ENCODE data around the gene SEC62. TPM values are rescaled to one million over a fixed set of nuclear protein-coding genes. Genes with fewer than 3 reads are reported as not detected.

SEC62 gene
- total RNA-seq, 2 donors from 2014 or later = 48.7 to 64.4 TPM

DNA sequence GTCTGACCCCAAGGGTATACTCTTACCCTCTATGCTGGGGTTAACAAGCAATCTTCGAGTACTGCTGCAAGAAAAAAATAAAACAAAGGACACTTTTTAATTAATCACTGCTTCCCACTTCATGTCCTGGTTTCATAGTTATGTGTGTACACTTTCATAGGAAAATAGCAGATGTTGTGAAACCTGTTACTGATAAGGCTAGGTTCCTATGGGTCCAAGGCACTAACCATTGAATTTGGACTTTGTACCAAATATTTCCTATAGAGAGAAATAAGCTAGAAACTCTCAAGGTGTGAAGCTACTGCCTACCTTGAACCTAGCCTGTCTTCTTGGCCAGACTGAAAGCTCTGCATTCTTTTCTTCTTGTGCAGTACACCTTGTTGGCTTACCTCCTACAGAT is 56.6 kb downstream of the SEC62 start:
- Mint-ChIP-seq H3K4me1 (peaks cover 3% of the 10 kb centered on the region), H3K27me3 (ENCODE audit: insufficient read depth) (peaks cover 14% of the 10 kb centered on the region), H3K36me3 (ENCODE audit: low read depth) (no peaks in the 10 kb centered on the region), H3K27ac (no peak overlapping the region), H3K9me3 (no peaks in the 10 kb centered on the region), H3K4me3 (no peak overlapping the region)
- Histone ChIP-seq H3K36me3 (ENCODE audit: control insufficient read depth, insufficient read depth, low read length) (no peaks in the 10 kb centered on the region), H3K4me1 (ENCODE audit: control insufficient read depth, insufficient read depth, low read length) (no peaks in the 10 kb centered on the region), H3K4me3 (ENCODE audit: low read length) (no peak overlapping the region), H3K9ac (ENCODE audit: extremely low read depth, low read length, poor library complexity, severe bottlenecking) (no peak overlapping the region), H3K27me3 (ENCODE audit: control insufficient read depth, insufficient read depth, low read length, poor library complexity, severe bottlenecking) (peaks cover 42% of the 10 kb centered on the region), H3K9me3 (ENCODE audit: control insufficient read depth, low read length) (no peaks in the 10 kb centered on the region), H3K27ac (ENCODE audit: low read depth, low read length) (no peak overlapping the region)
- WGBS, 2 experiments (ENCODE audit: insufficient coverage in 1 of 2, insufficient read length in 1 of 2) = 94% methylated on average over 1 of the region's 1 CpG; no CpG with 5 or more reads in 1 of the 2 experiments
- TF ChIP-seq, protein P1, sequence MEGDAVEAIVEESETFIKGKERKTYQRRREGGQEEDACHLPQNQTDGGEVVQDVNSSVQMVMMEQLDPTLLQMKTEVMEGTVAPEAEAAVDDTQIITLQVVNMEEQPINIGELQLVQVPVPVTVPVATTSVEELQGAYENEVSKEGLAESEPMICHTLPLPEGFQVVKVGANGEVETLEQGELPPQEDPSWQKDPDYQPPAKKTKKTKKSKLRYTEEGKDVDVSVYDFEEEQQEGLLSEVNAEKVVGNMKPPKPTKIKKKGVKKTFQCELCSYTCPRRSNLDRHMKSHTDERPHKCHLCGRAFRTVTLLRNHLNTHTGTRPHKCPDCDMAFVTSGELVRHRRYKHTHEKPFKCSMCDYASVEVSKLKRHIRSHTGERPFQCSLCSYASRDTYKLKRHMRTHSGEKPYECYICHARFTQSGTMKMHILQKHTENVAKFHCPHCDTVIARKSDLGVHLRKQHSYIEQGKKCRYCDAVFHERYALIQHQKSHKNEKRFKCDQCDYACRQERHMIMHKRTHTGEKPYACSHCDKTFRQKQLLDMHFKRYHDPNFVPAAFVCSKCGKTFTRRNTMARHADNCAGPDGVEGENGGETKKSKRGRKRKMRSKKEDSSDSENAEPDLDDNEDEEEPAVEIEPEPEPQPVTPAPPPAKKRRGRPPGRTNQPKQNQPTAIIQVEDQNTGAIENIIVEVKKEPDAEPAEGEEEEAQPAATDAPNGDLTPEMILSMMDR (conservative IDR thresholded peaks at IDR 0.05) = no peak
- no peak for DNase-seq

- Histone ChIP-seq H3K9ac (ENCODE audit: extremely low read depth, low read length, poor library complexity, severe bottlenecking) (no peak overlapping the region), H3K27ac (ENCODE audit: low read depth, low read length) (no peak overlapping the region), H3K36me3 (ENCODE audit: control insufficient read depth, insufficient read depth, low read length) (no peaks in the 10 kb centered on the region), H3K9me3 (ENCODE audit: control insufficient read depth, low read length) (no peaks in the 10 kb centered on the region), H3K4me3 (ENCODE audit: low read length) (no peak overlapping the region), H3K4me1 (ENCODE audit: control insufficient read depth, insufficient read depth, low read length) (no peaks in the 10 kb centered on the region), H3K27me3 (ENCODE audit: control insufficient read depth, insufficient read depth, low read length, poor library complexity, severe bottlenecking) (peaks cover 29% of the 10 kb centered on the region)
- H3K4me1 Mint-ChIP-seq = peaks cover 3% of the 10 kb centered on the region
- 99 to 100% methylated on average over 2 to 4 of the region's 4 CpGs for WGBS, 2 experiments (ENCODE audit: insufficient coverage in 1 of 2, insufficient read length in 1 of 2)
- no peak overlapping the region for H3K27ac Mint-ChIP-seq
- no peak for DNase-seq
- TF ChIP-seq, protein P1 (conservative IDR thresholded peaks at IDR 0.05) = no peak
- no peaks in the 10 kb centered on the region for H3K9me3 Mint-ChIP-seq
- H3K36me3 Mint-ChIP-seq (ENCODE audit: low read depth) = no peaks in the 10 kb centered on the region
- no peak overlapping the region for H3K4me3 Mint-ChIP-seq
- peaks cover 3% of the 10 kb centered on the region for H3K27me3 Mint-ChIP-seq (ENCODE audit: insufficient read depth)
Measured at GRCh38 chr3:170024581-170024980, 58.0 kb downstream of the SEC62 start.

DNA sequence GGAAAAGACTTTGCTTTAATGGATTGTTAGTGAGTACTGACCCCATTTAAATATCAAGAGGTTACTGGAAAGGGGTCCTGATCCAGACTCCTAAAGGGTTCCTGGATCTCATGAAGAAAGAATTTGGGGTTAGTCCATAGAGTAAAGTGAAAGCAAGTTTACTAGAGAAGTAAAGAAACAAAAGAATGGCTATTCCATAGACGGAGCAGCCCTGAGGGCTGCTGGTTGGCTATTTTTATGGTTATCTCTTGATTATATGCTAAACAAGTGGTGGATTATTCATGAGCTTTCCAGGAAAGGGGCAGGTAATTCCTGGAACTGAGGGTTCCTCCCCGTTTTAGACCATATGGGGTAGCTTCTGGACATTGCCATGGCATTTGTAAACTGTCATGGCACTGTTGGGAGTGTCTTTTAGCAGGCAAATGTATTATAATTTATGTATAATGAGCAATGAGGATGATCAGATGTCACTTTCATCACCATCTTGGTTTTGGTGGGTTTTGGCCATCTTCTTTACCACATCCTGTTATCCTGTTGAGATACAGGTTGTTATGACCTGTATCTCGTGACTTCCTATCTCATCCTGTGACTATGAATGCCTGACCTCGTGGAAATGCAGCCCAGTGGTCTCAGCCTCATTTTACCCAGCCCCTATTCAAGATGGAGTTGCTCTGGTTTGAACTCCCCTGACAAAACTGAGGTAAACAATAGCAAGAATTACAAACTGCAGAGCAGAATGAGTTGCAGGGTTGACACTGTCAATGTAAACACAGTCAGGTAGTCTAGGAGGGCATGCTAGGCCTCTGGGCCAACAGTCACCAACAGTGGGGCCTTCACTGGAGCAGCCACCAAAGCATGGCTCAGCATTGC is 60.9 kb downstream of the SEC62 start:
- Histone ChIP-seq H3K4me1 (ENCODE audit: control insufficient read depth, insufficient read depth, low read length) (no peaks in the 10 kb centered on the region), H3K9me3 (ENCODE audit: control insufficient read depth, low read length) (no peaks in the 10 kb centered on the region), H3K27me3 (ENCODE audit: control insufficient read depth, insufficient read depth, low read length, poor library complexity, severe bottlenecking) (peaks cover 10% of the 10 kb centered on the region), H3K27ac (ENCODE audit: low read depth, low read length) (no peak overlapping the region), H3K9ac (ENCODE audit: extremely low read depth, low read length, poor library complexity, severe bottlenecking) (no peak overlapping the region), H3K4me3 (ENCODE audit: low read length) (no peak overlapping the region), H3K36me3 (ENCODE audit: control insufficient read depth, insufficient read depth, low read length) (no peaks in the 10 kb centered on the region)
- Mint-ChIP-seq H3K4me3 (no peak overlapping the region), H3K9me3 (peaks cover 6% of the 10 kb centered on the region), H3K36me3 (ENCODE audit: low read depth) (no peaks in the 10 kb centered on the region), H3K27ac (no peak overlapping the region), H3K27me3 (ENCODE audit: insufficient read depth) (no peaks in the 10 kb centered on the region), H3K4me1 (peaks cover 4% of the 10 kb centered on the region)
- no peak for DNase-seq
- 86 to 91% methylated on average over 4 of the region's 4 CpGs for WGBS, 2 experiments (ENCODE audit: insufficient coverage in 1 of 2, insufficient read length in 1 of 2)
- TF ChIP-seq, protein P1 (conservative IDR thresholded peaks at IDR 0.05) = no peak

Data from endodermal cell (in vitro differentiated cells).